Measurements from ENCODE around the gene CDC42EP2. TPM values are rescaled to one million over a fixed set of nuclear protein-coding genes. Genes with fewer than 3 reads are reported as not detected.

Gene CDC42EP2
- 20.8 and 23.7 TPM in 2 replicates for total RNA-seq

GRCh38 chr11:65314501-65315203 lies at the start of gene CDC42EP2:
Gene CDC42EP2, plus strand, starts transcription at chr11:65314866. Its CDS starts 6,033 bp downstream, at chr11:65320899.

GRCh38 chr11:65354265-65355012 lies 39.8 kb downstream of the CDC42EP2 start, which contains the start of gene TIGD3:
Gene TIGD3, plus strand, starts transcription at chr11:65354751. Its CDS starts 1,058 bp downstream, at chr11:65355809.

Other genes starting within 250 kb of the CDC42EP2 start
- 1.8 and 6.0 TPM in 2 replicates for gene CDCA5, start 230.8 kb upstream of the CDC42EP2 start, total RNA-seq
- 23.5 and 33.7 TPM in 2 replicates for gene ZFPL1, start 230.6 kb upstream of the CDC42EP2 start, total RNA-seq
- 108 and 163 TPM in 2 replicates for gene VPS51, start 218.7 kb upstream of the CDC42EP2 start, total RNA-seq
- gene TM7SF2, start 203.0 kb upstream of the CDC42EP2 start, total RNA-seq, result 12.2 and 17.0 TPM in 2 replicates
- 6.5 and 7.3 TPM in 2 replicates for gene ZNHIT2, start 197.2 kb upstream of the CDC42EP2 start, total RNA-seq
- gene FAU, start 192.7 kb upstream of the CDC42EP2 start, total RNA-seq, result 104 and 213 TPM in 2 replicates
- gene MRPL49, start 192.5 kb upstream of the CDC42EP2 start, total RNA-seq, result 44.0 and 47.2 TPM in 2 replicates
- 25.2 and 38.0 TPM in 2 replicates for gene SYVN1, start 180.3 kb upstream of the CDC42EP2 start, total RNA-seq
- not detected in 2 replicates for gene SPDYC, start 144.6 kb upstream of the CDC42EP2 start, total RNA-seq
- 52.6 and 180 TPM in 2 replicates for gene CAPN1, start 132.9 kb upstream of the CDC42EP2 start, total RNA-seq
- 1.5 and 7.9 TPM in 2 replicates for gene POLA2, start 52.9 kb upstream of the CDC42EP2 start, total RNA-seq
- gene DPF2, start 19.0 kb downstream of the CDC42EP2 start, total RNA-seq, result 38.3 and 53.9 TPM in 2 replicates
- 0.05 and 0.30 TPM in 2 replicates for gene TIGD3, start 39.9 kb downstream of the CDC42EP2 start, total RNA-seq
- gene SLC25A45, start 67.8 kb downstream of the CDC42EP2 start, total RNA-seq, result 1.2 and 1.5 TPM in 2 replicates
- 38.9 and 46.0 TPM in 2 replicates for gene FRMD8, start 71.8 kb downstream of the CDC42EP2 start, total RNA-seq
- gene NEAT1, start 107.9 kb downstream of the CDC42EP2 start, total RNA-seq, result 241 and 258 TPM in 2 replicates
- 11,132 and 13,288 TPM in 2 replicates for gene MALAT1, start 184.2 kb downstream of the CDC42EP2 start, total RNA-seq
- 91.8 and 103 TPM in 2 replicates for gene SCYL1, start 210.2 kb downstream of the CDC42EP2 start, total RNA-seq
- gene LTBP3, start 243.5 kb downstream of the CDC42EP2 start, total RNA-seq, result 140 and 192 TPM in 2 replicates